ENCODE data around the gene LRRC56. TPM values are rescaled to one million over a fixed set of nuclear protein-coding genes. Genes with fewer than 3 reads are reported as not detected.

Gene LRRC56
- total and polyA plus RNA-seq, 4 donors: 0.25 to 1.5 (median 1.2) TPM

- Histone ChIP-seq H3K27ac (ENCODE audit: low read depth in 1 of 2, low read length in 2 of 2) (no peak overlapping the region), H3K4me3 (ENCODE audit: low read length in 2 of 2) (peak overlapping the region; percentile 73 to 87), H3K27me3 (ENCODE audit: control insufficient read depth in 1 of 2, insufficient read depth in 2 of 2, low read length in 1 of 2) (no peaks in the 10 kb centered on the region), H3K36me3 (ENCODE audit: control insufficient read depth in 1 of 2, insufficient read depth in 2 of 2, low read length in 1 of 2) (no peaks in the 10 kb centered on the region), H3K4me1 (ENCODE audit: control insufficient read depth in 1 of 2, insufficient read depth in 2 of 2, low read length in 2 of 2) (no peaks in the 10 kb centered on the region), H3K9me3 (ENCODE audit: control insufficient read depth, low read length) (no peaks in the 10 kb centered on the region)
- 8% methylated on average over 52 to 66 of the region's 66 CpGs for WGBS, 2 donors
- no peak for ATAC-seq (ENCODE audit: low FRiP score)
- peak; percentile 57 to 80 for DNase-seq
- intact Hi-C loops (cut with DNase I): no loop called here
Measured at GRCh38 chr11:534396-535209, 2.7 kb upstream of the LRRC56 start.

- H3K9me3 ChIP-seq (ENCODE audit: control insufficient read depth, low read length): no peaks in the 10 kb centered on the region
- no peaks in the 10 kb centered on the region for H3K27me3 ChIP-seq (ENCODE audit: control insufficient read depth in 1 of 2, insufficient read depth in 2 of 2, low read length in 1 of 2)
- H3K4me1 ChIP-seq (ENCODE audit: control insufficient read depth in 1 of 2, insufficient read depth in 2 of 2, low read length in 2 of 2): no peaks in the 10 kb centered on the region
- no peak overlapping the region for H3K27ac ChIP-seq (ENCODE audit: low read depth in 1 of 2, low read length in 2 of 2)
- 0 to 1% methylated on average over 9 to 56 of the region's 56 CpGs for WGBS, 2 donors
- H3K36me3 ChIP-seq (ENCODE audit: control insufficient read depth in 1 of 2, insufficient read depth in 2 of 2, low read length in 1 of 2): no peaks in the 10 kb centered on the region
- H3K4me3 ChIP-seq (ENCODE audit: low read length in 2 of 2): peak overlapping the region; percentile 73 to 87
- DNase-seq: no peak
- intact Hi-C loops (cut with DNase I): no loop called here
- ATAC-seq (ENCODE audit: low FRiP score): no peak
Measured at GRCh38 chr11:535210-535518, 2.2 kb upstream of the LRRC56 start.

- no peaks in the 10 kb centered on the region for H3K36me3 ChIP-seq (ENCODE audit: control insufficient read depth in 1 of 2, insufficient read depth in 2 of 2, low read length in 1 of 2)
- H3K4me3 ChIP-seq (ENCODE audit: low read length in 2 of 2): peak within 1 kb of the TSS; percentile 73 to 87
- no peaks in the 10 kb centered on the region for H3K4me1 ChIP-seq (ENCODE audit: control insufficient read depth in 1 of 2, insufficient read depth in 2 of 2, low read length in 2 of 2)
- no peaks in the 10 kb centered on the region for H3K27me3 ChIP-seq (ENCODE audit: control insufficient read depth in 1 of 2, insufficient read depth in 2 of 2, low read length in 1 of 2)
- ATAC-seq (ENCODE audit: low FRiP score): peak; percentile 93
- WGBS, 2 donors: 2 to 4% methylated on average over 71 to 97 of the region's 97 CpGs
- no peak within 1 kb of the TSS for H3K27ac ChIP-seq (ENCODE audit: low read depth in 1 of 2, low read length in 2 of 2)
- intact Hi-C loops (cut with DNase I): no loop called here
- H3K9me3 ChIP-seq (ENCODE audit: control insufficient read depth, low read length): no peaks in the 10 kb centered on the region
- peak; percentile 96 to 97 for DNase-seq
Measured at GRCh38 chr11:535519-536454, 1.5 kb upstream of the LRRC56 start, which contains the start of gene HRAS. Gene HRAS, minus strand, starts transcription at chr11:535576.

- 55 to 63% methylated on average over 19 of the region's 19 CpGs for WGBS, 2 donors
- no peak overlapping the region for H3K27ac ChIP-seq (ENCODE audit: low read depth in 1 of 2, low read length in 2 of 2)
- intact Hi-C loops (cut with DNase I): no loop called here
- no peaks in the 10 kb centered on the region for H3K9me3 ChIP-seq (ENCODE audit: control insufficient read depth, low read length)
- H3K27me3 ChIP-seq (ENCODE audit: control insufficient read depth in 1 of 2, insufficient read depth in 2 of 2, low read length in 1 of 2): no peaks in the 10 kb centered on the region
- ATAC-seq (ENCODE audit: low FRiP score) (no peak), DNase-seq (no peak)
- H3K36me3 ChIP-seq (ENCODE audit: control insufficient read depth in 1 of 2, insufficient read depth in 2 of 2, low read length in 1 of 2): no peaks in the 10 kb centered on the region
- H3K4me3 ChIP-seq (ENCODE audit: low read length in 2 of 2): no peak overlapping the region
- no peaks in the 10 kb centered on the region for H3K4me1 ChIP-seq (ENCODE audit: control insufficient read depth in 1 of 2, insufficient read depth in 2 of 2, low read length in 2 of 2)
Measured at GRCh38 chr11:537622-538430, 499 bp downstream of the LRRC56 start.

GRCh38 chr11:538431-539051, 1.2 kb downstream of the LRRC56 start:
- intact Hi-C loops (cut with DNase I): no loop called here
- WGBS, 2 donors: 93 to 94% methylated on average over 20 of the region's 20 CpGs

GRCh38 chr11:539971-540481, 2.7 kb downstream of the LRRC56 start:
- no peaks in the 10 kb centered on the region for H3K36me3 ChIP-seq (ENCODE audit: control insufficient read depth in 1 of 2, insufficient read depth in 2 of 2, low read length in 1 of 2)
- DNase-seq: peak in 1 of 2 donors; percentile 61
- no peaks in the 10 kb centered on the region for H3K9me3 ChIP-seq (ENCODE audit: control insufficient read depth, low read length)
- no peak for ATAC-seq (ENCODE audit: low FRiP score)
- no peak overlapping the region for H3K4me3 ChIP-seq (ENCODE audit: low read length in 2 of 2)
- H3K27me3 ChIP-seq (ENCODE audit: control insufficient read depth in 1 of 2, insufficient read depth in 2 of 2, low read length in 1 of 2): no peaks in the 10 kb centered on the region
- no peak overlapping the region for H3K27ac ChIP-seq (ENCODE audit: low read depth in 1 of 2, low read length in 2 of 2)
- intact Hi-C loops (cut with DNase I): no loop called here
- no peaks in the 10 kb centered on the region for H3K4me1 ChIP-seq (ENCODE audit: control insufficient read depth in 1 of 2, insufficient read depth in 2 of 2, low read length in 2 of 2)
- WGBS, 2 donors: 90% methylated on average over 8 of the region's 8 CpGs

More at GRCh38 chr11:538431-539051, 1.2 kb downstream of the LRRC56 start:
- no peaks in the 10 kb centered on the region for H3K36me3 ChIP-seq (ENCODE audit: control insufficient read depth in 1 of 2, insufficient read depth in 2 of 2, low read length in 1 of 2)
- no peak overlapping the region for H3K4me3 ChIP-seq (ENCODE audit: low read length in 2 of 2)
- no peaks in the 10 kb centered on the region for H3K4me1 ChIP-seq (ENCODE audit: control insufficient read depth in 1 of 2, insufficient read depth in 2 of 2, low read length in 2 of 2)
- DNase-seq (peak in 1 of 2 donors; percentile 72), ATAC-seq (ENCODE audit: low FRiP score) (no peak)
- H3K9me3 ChIP-seq (ENCODE audit: control insufficient read depth, low read length): no peaks in the 10 kb centered on the region
- no peak overlapping the region for H3K27ac ChIP-seq (ENCODE audit: low read depth in 1 of 2, low read length in 2 of 2)
- no peaks in the 10 kb centered on the region for H3K27me3 ChIP-seq (ENCODE audit: control insufficient read depth in 1 of 2, insufficient read depth in 2 of 2, low read length in 1 of 2)

- peak; percentile 40 to 73 for DNase-seq
- 88 to 89% methylated on average over 22 to 23 of the region's 23 CpGs for whole genome bisulfite sequencing, 2 donors
- H3K4me1 ChIP-seq (ENCODE audit: control insufficient read depth in 1 of 2, insufficient read depth in 2 of 2, low read length in 2 of 2): no peaks in the 10 kb centered on the region
- H3K36me3 ChIP-seq (ENCODE audit: control insufficient read depth in 1 of 2, insufficient read depth in 2 of 2, low read length in 1 of 2): no peaks in the 10 kb centered on the region
- no peak for ATAC-seq (ENCODE audit: low FRiP score)
- H3K4me3 ChIP-seq (ENCODE audit: low read length in 2 of 2): no peak overlapping the region
- intact Hi-C loops (cut with DNase I): no loop called here
- H3K27me3 ChIP-seq (ENCODE audit: control insufficient read depth in 1 of 2, insufficient read depth in 2 of 2, low read length in 1 of 2): no peaks in the 10 kb centered on the region
- no peak overlapping the region for H3K27ac ChIP-seq (ENCODE audit: low read depth in 1 of 2, low read length in 2 of 2)
- no peaks in the 10 kb centered on the region for H3K9me3 ChIP-seq (ENCODE audit: control insufficient read depth, low read length)
Measured at GRCh38 chr11:540583-541432, 3.5 kb downstream of the LRRC56 start.

Data from aorta (tissue), 5 donors.